Ascending aorta (tissue), 2 donors: ENCODE results near the gene TMEM154. TPM values are rescaled to one million over a fixed set of nuclear protein-coding genes. Genes with fewer than 3 reads are reported as not detected.

Experiments
- DNase-seq, 2 donors: peaks; one replicate each; pipeline ENCODE4 v3.0.0-alpha.2; 2019; ENCODE audit warnings: low spot score in 2 of 2
- H3K27ac ChIP-seq, 2 donors: fragments of 200-600 bp; sonication (generic); one replicate each; pipeline ENCODE4 v1.5.1; 2016 to 2017; ENCODE audit warnings: mild to moderate bottlenecking in 1 of 2
- H3K27me3 ChIP-seq: fragments of 200-600 bp; sonication (generic); one replicate; pipeline ENCODE4 v1.5.1; 2017
- H3K36me3 ChIP-seq, 2 donors: fragments of 200-600 bp; sonication (generic); one replicate each; pipeline ENCODE4 v1.5.1; 2016
- H3K4me1 ChIP-seq, 2 donors: fragments of 200-600 bp; sonication (generic); one replicate each; pipeline ENCODE4 v1.5.1; 2016 to 2017; ENCODE audit warnings: mild to moderate bottlenecking in 1 of 2
- H3K4me3 ChIP-seq, 2 donors: fragments of 200-600 bp; sonication (generic); one replicate each; pipeline ENCODE4 v1.5.1; 2016 to 2017; ENCODE audit warnings: mild to moderate bottlenecking in 1 of 2
- H3K9me3 ChIP-seq, 2 donors: fragments of 200-600 bp; sonication (generic); one replicate each; pipeline ENCODE4 v1.5.1; 2016
- intact Hi-C: fragments of 100-400 bp; cut with DNase I; formaldehyde crosslinking; loops from one replicate; pipeline ENCODE4 v1.15.1; 2023
- total RNA-seq: library from RNA; depleted of rRNA; stranded (reverse); fragments of >200 nt; gene quantifications from one replicate; pipeline ENCODE4 v1.1.0, GENCODE V29; 2016
- TF ChIP-seq, protein P1 (sequence below), 3 experiments: fragments of 200-600 bp in 2 of 3; fragments of 450-650 bp in 1 of 3; sonication (generic) in 2 of 3; IDR thresholded peaks; one replicate each; pipeline ENCODE4 v1.5.1; 2016 to 2019; ENCODE audit warnings: antibody characterized with exemption in 3 of 3, mild to moderate bottlenecking in 1 of 3, moderate library complexity in 1 of 3

Gene TMEM154
- total RNA-seq, 1 donor from 2014 or later = 1.4 TPM

GRCh38 chr4:152704788-152705187 is 25.0 kb upstream of the TMEM154 start:
- no peak for DNase-seq
- H3K4me3 ChIP-seq = no peak overlapping the region
- no peaks in the 10 kb centered on the region for H3K27me3 ChIP-seq
- no peaks in the 10 kb centered on the region for H3K4me1 ChIP-seq
- no peak overlapping the region for H3K27ac ChIP-seq
- intact Hi-C loops = no loop called here
- TF ChIP-seq, protein P1, sequence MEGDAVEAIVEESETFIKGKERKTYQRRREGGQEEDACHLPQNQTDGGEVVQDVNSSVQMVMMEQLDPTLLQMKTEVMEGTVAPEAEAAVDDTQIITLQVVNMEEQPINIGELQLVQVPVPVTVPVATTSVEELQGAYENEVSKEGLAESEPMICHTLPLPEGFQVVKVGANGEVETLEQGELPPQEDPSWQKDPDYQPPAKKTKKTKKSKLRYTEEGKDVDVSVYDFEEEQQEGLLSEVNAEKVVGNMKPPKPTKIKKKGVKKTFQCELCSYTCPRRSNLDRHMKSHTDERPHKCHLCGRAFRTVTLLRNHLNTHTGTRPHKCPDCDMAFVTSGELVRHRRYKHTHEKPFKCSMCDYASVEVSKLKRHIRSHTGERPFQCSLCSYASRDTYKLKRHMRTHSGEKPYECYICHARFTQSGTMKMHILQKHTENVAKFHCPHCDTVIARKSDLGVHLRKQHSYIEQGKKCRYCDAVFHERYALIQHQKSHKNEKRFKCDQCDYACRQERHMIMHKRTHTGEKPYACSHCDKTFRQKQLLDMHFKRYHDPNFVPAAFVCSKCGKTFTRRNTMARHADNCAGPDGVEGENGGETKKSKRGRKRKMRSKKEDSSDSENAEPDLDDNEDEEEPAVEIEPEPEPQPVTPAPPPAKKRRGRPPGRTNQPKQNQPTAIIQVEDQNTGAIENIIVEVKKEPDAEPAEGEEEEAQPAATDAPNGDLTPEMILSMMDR (IDR thresholded peaks at IDR 0.05) = no peak
- H3K36me3 ChIP-seq = no peaks in the 10 kb centered on the region
- no peaks in the 10 kb centered on the region for H3K9me3 ChIP-seq

GRCh38 chr4:152700151-152700550 is 20.4 kb upstream of the TMEM154 start:
- Histone ChIP-seq H3K4me1 (no peaks in the 10 kb centered on the region), H3K27ac (no peak overlapping the region), H3K36me3 (no peaks in the 10 kb centered on the region), H3K4me3 (no peak overlapping the region), H3K9me3 (no peaks in the 10 kb centered on the region), H3K27me3 (no peaks in the 10 kb centered on the region)
- TF ChIP-seq, protein P1 (IDR thresholded peaks at IDR 0.05) = no peak
- intact Hi-C loops = no loop called here
- no peak for DNase-seq

DNA sequence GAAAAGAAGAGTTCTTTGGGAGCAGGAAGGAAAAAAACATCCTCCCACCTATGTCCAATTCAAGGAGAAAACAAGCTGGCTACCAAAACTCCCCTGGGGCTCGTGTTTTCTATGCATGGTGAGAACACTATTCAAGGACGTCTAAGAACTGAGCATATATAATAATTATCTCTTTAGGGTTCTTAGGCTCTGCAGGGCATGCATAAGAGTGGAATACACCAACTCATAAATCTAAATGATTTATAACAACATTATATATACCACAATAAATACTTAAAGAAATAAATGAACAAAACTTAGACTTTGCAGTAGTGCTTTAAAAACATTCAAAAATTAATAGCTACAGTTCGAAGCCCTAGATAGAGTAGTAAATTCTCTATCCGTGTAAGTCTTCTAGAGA is 19.5 kb upstream of the TMEM154 start:
- TF ChIP-seq, protein P1 (IDR thresholded peaks at IDR 0.05) = no peak
- intact Hi-C loops = no loop called here

GRCh38 chr4:152698089-152698499 is 18.3 kb upstream of the TMEM154 start:
- no peaks in the 10 kb centered on the region for H3K36me3 ChIP-seq
- H3K27me3 ChIP-seq = no peaks in the 10 kb centered on the region

More for the DNA sequence above, 19.5 kb upstream of the TMEM154 start:
- DNase-seq = no peak
- no peak overlapping the region for H3K27ac ChIP-seq
- H3K4me3 ChIP-seq = no peak overlapping the region
- no peaks in the 10 kb centered on the region for H3K36me3 ChIP-seq
- no peaks in the 10 kb centered on the region for H3K27me3 ChIP-seq
- no peaks in the 10 kb centered on the region for H3K4me1 ChIP-seq
- H3K9me3 ChIP-seq = no peaks in the 10 kb centered on the region

GRCh38 chr4:152697284-152698088 is 17.7 kb upstream of the TMEM154 start:
- no peaks in the 10 kb centered on the region for H3K9me3 ChIP-seq
- TF ChIP-seq, protein P1 (IDR thresholded peaks at IDR 0.05) = no peak
- intact Hi-C loops = no loop called here
- H3K4me1 ChIP-seq = no peaks in the 10 kb centered on the region
- no peak for DNase-seq
- no peak overlapping the region for H3K4me3 ChIP-seq
- no peak overlapping the region for H3K27ac ChIP-seq
- no peaks in the 10 kb centered on the region for H3K36me3 ChIP-seq
- no peaks in the 10 kb centered on the region for H3K27me3 ChIP-seq

More at GRCh38 chr4:152698089-152698499, 18.3 kb upstream of the TMEM154 start:
- Histone ChIP-seq H3K4me1 (no peaks in the 10 kb centered on the region), H3K27ac (no peak overlapping the region), H3K9me3 (no peaks in the 10 kb centered on the region), H3K4me3 (no peak overlapping the region)
- DNase-seq = no peak
- intact Hi-C loops = no loop called here
- TF ChIP-seq, protein P1 (IDR thresholded peaks at IDR 0.05) = no peak
